ENCODE measurements around the gene C16orf89. TPM values are rescaled to one million over a fixed set of nuclear protein-coding genes. Genes with fewer than 3 reads are reported as not detected.

Gene C16orf89
- total RNA-seq, 1 experiment from 2014 or later, result 1.8 TPM

DNA sequence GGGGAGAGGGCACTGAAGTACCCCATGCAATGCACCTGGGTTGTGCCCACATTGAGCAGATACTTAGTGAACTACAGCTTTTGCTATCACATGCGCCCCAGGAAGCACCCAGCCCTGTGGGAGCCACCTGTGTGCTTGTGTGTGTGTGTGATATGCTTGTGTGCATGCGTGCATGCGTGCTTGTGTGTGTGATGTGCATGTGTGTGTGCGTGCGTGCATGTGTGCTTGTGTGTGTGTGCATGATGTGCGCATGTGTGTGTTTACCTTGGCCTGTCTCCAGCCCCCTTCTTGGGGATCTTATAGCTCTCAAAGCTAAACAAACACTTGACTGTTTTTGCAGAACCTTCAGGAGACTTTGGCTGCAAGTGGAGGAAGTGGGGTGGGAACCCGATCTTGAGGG is 841 bp downstream of the C16orf89 start:
- CTCF ChIA-PET, result no interaction called here
- H3K36me3 Mint-ChIP-seq, result no peaks in the 10 kb centered on the region

GRCh38 chr16:5062790-5063765 is 2.7 kb downstream of the C16orf89 start:
- no peaks in the 10 kb centered on the region for H3K9me3 Mint-ChIP-seq
- ChIA-PET CTCF (interaction anchor here (0.9 to 1.8 kb wide), 5 partner anchors 12 to 29 kb away, joined by 3 to 7 read pairs (median 3); no protein-coding TSS in a partner anchor), POLR2A (no interaction called here)
- H3K4me1 Mint-ChIP-seq, result peaks cover 23% of the 10 kb centered on the region
- DNase-seq (ENCODE audit: low spot score) (no peak), ATAC-seq (no peak)
- H3K27ac Mint-ChIP-seq, result no peak overlapping the region
- H3K4me3 Mint-ChIP-seq, result no peak overlapping the region
- H3K36me3 Mint-ChIP-seq, result no peaks in the 10 kb centered on the region
- H3K27me3 Mint-ChIP-seq (ENCODE audit: low read depth), result no peaks in the 10 kb centered on the region; the same call in 1 of the 2 replicates
- no peak for TF ChIP-seq ATF2 (CRISPR knock-in tag; IDR thresholded peaks at IDR 0.05; ENCODE audit: borderline replicate concordance, low read depth)
- TF ChIP-seq, protein P1, sequence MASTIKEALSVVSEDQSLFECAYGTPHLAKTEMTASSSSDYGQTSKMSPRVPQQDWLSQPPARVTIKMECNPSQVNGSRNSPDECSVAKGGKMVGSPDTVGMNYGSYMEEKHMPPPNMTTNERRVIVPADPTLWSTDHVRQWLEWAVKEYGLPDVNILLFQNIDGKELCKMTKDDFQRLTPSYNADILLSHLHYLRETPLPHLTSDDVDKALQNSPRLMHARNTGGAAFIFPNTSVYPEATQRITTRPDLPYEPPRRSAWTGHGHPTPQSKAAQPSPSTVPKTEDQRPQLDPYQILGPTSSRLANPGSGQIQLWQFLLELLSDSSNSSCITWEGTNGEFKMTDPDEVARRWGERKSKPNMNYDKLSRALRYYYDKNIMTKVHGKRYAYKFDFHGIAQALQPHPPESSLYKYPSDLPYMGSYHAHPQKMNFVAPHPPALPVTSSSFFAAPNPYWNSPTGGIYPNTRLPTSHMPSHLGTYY (CRISPR knock-in tag; IDR thresholded peaks at IDR 0.05), result no peak
- TF ChIP-seq USF1 (CRISPR knock-in tag; IDR thresholded peaks at IDR 0.05), result no peak
- no peak for TF ChIP-seq ATF6 (CRISPR knock-in tag; IDR thresholded peaks at IDR 0.05)
- TF ChIP-seq ZNF121 (CRISPR knock-in tag; IDR thresholded peaks at IDR 0.05), result no peak
- no peak for TF ChIP-seq KAT7 (CRISPR knock-in tag; IDR thresholded peaks at IDR 0.05; ENCODE audit: borderline replicate concordance)
- TF ChIP-seq FOXJ3 (CRISPR knock-in tag; IDR thresholded peaks at IDR 0.05; ENCODE audit: borderline replicate concordance), result no peak
- TF ChIP-seq CBFB (CRISPR knock-in tag; IDR thresholded peaks at IDR 0.05; ENCODE audit: low read depth), result no peak
- TF ChIP-seq, protein P2, sequence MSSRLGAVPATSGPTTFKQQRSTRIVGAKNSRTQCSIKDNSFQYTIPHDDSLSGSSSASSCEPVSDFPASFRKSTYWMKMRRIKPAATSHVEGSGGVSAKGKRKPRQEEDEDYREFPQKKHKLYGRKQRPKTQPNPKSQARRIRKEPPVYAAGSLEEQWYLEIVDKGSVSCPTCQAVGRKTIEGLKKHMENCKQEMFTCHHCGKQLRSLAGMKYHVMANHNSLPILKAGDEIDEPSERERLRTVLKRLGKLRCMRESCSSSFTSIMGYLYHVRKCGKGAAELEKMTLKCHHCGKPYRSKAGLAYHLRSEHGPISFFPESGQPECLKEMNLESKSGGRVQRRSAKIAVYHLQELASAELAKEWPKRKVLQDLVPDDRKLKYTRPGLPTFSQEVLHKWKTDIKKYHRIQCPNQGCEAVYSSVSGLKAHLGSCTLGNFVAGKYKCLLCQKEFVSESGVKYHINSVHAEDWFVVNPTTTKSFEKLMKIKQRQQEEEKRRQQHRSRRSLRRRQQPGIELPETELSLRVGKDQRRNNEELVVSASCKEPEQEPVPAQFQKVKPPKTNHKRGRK (CRISPR knock-in tag; IDR thresholded peaks at IDR 0.05; ENCODE audit: borderline replicate concordance), result no peak
- TF ChIP-seq ZNF425 (CRISPR knock-in tag; conservative IDR thresholded peaks at IDR 0.05), result no peak
- no peak for TF ChIP-seq CDX4 (CRISPR knock-in tag; IDR thresholded peaks at IDR 0.05; ENCODE audit: borderline replicate concordance)
- no peak for TF ChIP-seq ATF3 (CRISPR knock-in tag; conservative IDR thresholded peaks at IDR 0.05)
- no peak for TF ChIP-seq ZNF423 (CRISPR knock-in tag; IDR thresholded peaks at IDR 0.05)
- no peak for TF ChIP-seq MYBL2 (CRISPR knock-in tag; IDR thresholded peaks at IDR 0.05)
- TF ChIP-seq MLX (CRISPR knock-in tag; IDR thresholded peaks at IDR 0.05), result no peak
- no peak for TF ChIP-seq E2F4 (CRISPR knock-in tag; IDR thresholded peaks at IDR 0.05; ENCODE audit: borderline replicate concordance, low read depth)
- no peak for TF ChIP-seq FOXK1 (CRISPR knock-in tag; IDR thresholded peaks at IDR 0.05)

More for the DNA sequence above, 841 bp downstream of the C16orf89 start:
- Mint-ChIP-seq H3K4me1 (peaks cover 10% of the 10 kb centered on the region), H3K27me3 (ENCODE audit: low read depth) (peaks cover 1% of the 10 kb centered on the region), H3K9me3 (no peaks in the 10 kb centered on the region), H3K27ac (no peak overlapping the region), H3K4me3 (no peak overlapping the region)
- no peak for TF ChIP-seq EMX1 (CRISPR knock-in tag; IDR thresholded peaks at IDR 0.05)
- TF ChIP-seq CBFB (CRISPR knock-in tag; IDR thresholded peaks at IDR 0.05; ENCODE audit: low read depth), result no peak
- no peak for TF ChIP-seq NR3C1 (CRISPR knock-in tag; conservative IDR thresholded peaks at IDR 0.05; ENCODE audit: low read depth)
- TF ChIP-seq GTF2I (CRISPR knock-in tag; conservative IDR thresholded peaks at IDR 0.05), result no peak
- no peak for TF ChIP-seq MYBL2 (CRISPR knock-in tag; IDR thresholded peaks at IDR 0.05)
- no peak for TF ChIP-seq SP1 (CRISPR knock-in tag; conservative IDR thresholded peaks at IDR 0.05)
- TF ChIP-seq FOXP1 (CRISPR knock-in tag; IDR thresholded peaks at IDR 0.05; ENCODE audit: borderline replicate concordance), result no peak
- TF ChIP-seq TEAD1 (CRISPR knock-in tag; IDR thresholded peaks at IDR 0.05), result no peak
- ATAC-seq (no peak), DNase-seq (ENCODE audit: low spot score) (no peak)
- POLR2A ChIA-PET, result no interaction called here

Measured in WTC11 (cell line).